Testis (tissue), 3 donors: ENCODE data around the gene RGS7. TPM values are rescaled to one million over a fixed set of nuclear protein-coding genes. Genes with fewer than 3 reads are reported as not detected.

ENCODE experiments used
- DNase-seq: peaks from one replicate; pipeline ENCODE4 v3.0.0-alpha.2; 2019
- H3K27ac ChIP-seq, 2 donors: fragments of 200-600 bp; sonication (generic); one replicate each; pipeline ENCODE4 v1.5.1; 2019
- H3K27me3 ChIP-seq: fragments of 200-600 bp; sonication (generic); one replicate; pipeline ENCODE4 v1.5.1; 2019
- H3K36me3 ChIP-seq: fragments of 200-600 bp; sonication (generic); one replicate; pipeline ENCODE4 v1.5.1; 2017; ENCODE audit warnings: low read depth; ENCODE audit errors: missing control alignments
- H3K4me1 ChIP-seq: fragments of 200-600 bp; sonication (generic); one replicate; pipeline ENCODE4 v1.5.1; 2019
- H3K4me3 ChIP-seq, 2 donors: fragments of 200-600 bp; sonication (generic); one replicate each; pipeline ENCODE4 v1.5.1; 2017 to 2019
- H3K9me3 ChIP-seq: fragments of 200-600 bp; sonication (generic); one replicate; pipeline ENCODE4 v1.5.1; 2017
- CTCF ChIP-seq, 3 experiments: fragments of 450-650 bp in 2 of 3; fragments of 200-600 bp in 1 of 3; sonication (generic) in 1 of 3; IDR thresholded peaks; one replicate each; pipeline ENCODE4 v1.5.1; 2016 to 2019; ENCODE audit warnings: antibody characterized with exemption in 3 of 3, mild to moderate bottlenecking in 2 of 3, moderate library complexity in 1 of 3
- POLR2A ChIP-seq: fragments of 450-650 bp; IDR thresholded peaks from one replicate; pipeline ENCODE4 v1.6.1; 2017; ENCODE audit warnings: antibody characterized with exemption, mild to moderate bottlenecking, moderate library complexity
- WGBS, 2 donors: methylation state at CpG; one replicate each; pipeline ENCODE4 v1.1.5; 2018; 5-methylcytosine and 5-hydroxymethylcytosine counted together
- intact Hi-C: fragments of 100-400 bp; cut with DNase I; formaldehyde crosslinking; loops from one replicate; pipeline ENCODE4 v1.15.1; 2023; ENCODE audit warnings: low total_unique reads
- polyA plus RNA-seq: library from polyadenylated mRNA; stranded (reverse); fragments of 350-450 nt; fragmentation: Illumina TruSeq; extraction: RNeasy Lipid Tissue Mini Kit (QIAGEN cat#74804); gene quantifications from one replicate; pipeline ENCODE4 v1.2.3, GENCODE V29; 2014; ENCODE audit warnings: low read depth, low replicate concordance; ENCODE audit not compliant: insufficient read depth
- total RNA-seq, 2 donors: library from RNA; depleted of rRNA; stranded (reverse); fragments of >200 nt; gene quantifications; one replicate each; pipeline ENCODE4 v1.2.3, GENCODE V29; 2016

RGS7 gene
- total and polyA plus RNA-seq, 3 donors from 2014 or later: 5.0 to 6.6 (median 5.4) TPM

- TF ChIP-seq CTCF (IDR thresholded peaks at IDR 0.05) (no peak), POLR2A (no peak)
- Histone ChIP-seq H3K27me3 (no peaks in the 10 kb centered on the region), H3K9me3 (no peaks in the 10 kb centered on the region), H3K4me1 (no peaks in the 10 kb centered on the region), H3K36me3 (no peaks in the 10 kb centered on the region), H3K27ac (no peak overlapping the region), H3K4me3 (no peak overlapping the region)
- intact Hi-C loops: no loop called here
- no peak for DNase-seq
Measured at GRCh38 chr1:241181471-241181870, 175.5 kb downstream of the RGS7 start.

- Histone ChIP-seq H3K4me3 (no peak overlapping the region), H3K27ac (no peak overlapping the region), H3K4me1 (no peaks in the 10 kb centered on the region), H3K9me3 (no peaks in the 10 kb centered on the region), H3K27me3 (no peaks in the 10 kb centered on the region), H3K36me3 (no peaks in the 10 kb centered on the region)
- intact Hi-C loops: no loop called here
- no peak for TF ChIP-seq CTCF (IDR thresholded peaks at IDR 0.05)
- TF ChIP-seq POLR2A: no peak
- 80 to 82% methylated on average over 4 of the region's 4 CpGs for WGBS, 2 donors
- no peak for DNase-seq
Measured at GRCh38 chr1:241180569-241180968, 176.4 kb downstream of the RGS7 start.

- WGBS, 2 donors: 56 to 78% methylated on average over 1 of the region's 1 CpG
- Histone ChIP-seq H3K4me3 (no peak overlapping the region), H3K36me3 (no peaks in the 10 kb centered on the region), H3K27ac (no peak overlapping the region), H3K9me3 (no peaks in the 10 kb centered on the region), H3K4me1 (no peaks in the 10 kb centered on the region), H3K27me3 (no peaks in the 10 kb centered on the region)
- TF ChIP-seq POLR2A (no peak), CTCF (IDR thresholded peaks at IDR 0.05) (no peak)
- intact Hi-C loops: no loop called here
- DNase-seq: no peak
Measured at GRCh38 chr1:241177660-241178059, 179.3 kb downstream of the RGS7 start.

GRCh38 chr1:241172486-241172885 is 184.5 kb downstream of the RGS7 start:
- intact Hi-C loops: no loop called here
- no peak for DNase-seq

More at GRCh38 chr1:241172486-241172885, 184.5 kb downstream of the RGS7 start:
- H3K27me3 ChIP-seq: no peaks in the 10 kb centered on the region
- no peak overlapping the region for H3K27ac ChIP-seq
- H3K4me1 ChIP-seq: no peaks in the 10 kb centered on the region
- no peak overlapping the region for H3K4me3 ChIP-seq
- H3K36me3 ChIP-seq: no peaks in the 10 kb centered on the region
- TF ChIP-seq CTCF (IDR thresholded peaks at IDR 0.05) (no peak), POLR2A (no peak)
- H3K9me3 ChIP-seq: no peaks in the 10 kb centered on the region
